A673 (cell line): ENCODE measurements around the gene ZNRF2.

Experiments used
- CTCF ChIP-seq: fragments of 300-800, 200-600 bp; sonication (generic); conservative IDR thresholded peaks from 2 replicates; pipeline ENCODE4 v1.5.1; 2017; ENCODE audit warnings: low read depth, mild to moderate bottlenecking, antibody characterized with exemption, low read length, moderate library complexity, mixed read lengths
- EZH2 ChIP-seq: fragments of 200-600 bp; sonication (generic); IDR thresholded peaks from 2 replicates; pipeline ENCODE4 v1.6.1; 2017; ENCODE audit warnings: borderline replicate concordance, low read depth, mild to moderate bottlenecking, mixed read lengths, antibody characterized with exemption, low read length; ENCODE audit not compliant: poor library complexity, severe bottlenecking

DNA sequence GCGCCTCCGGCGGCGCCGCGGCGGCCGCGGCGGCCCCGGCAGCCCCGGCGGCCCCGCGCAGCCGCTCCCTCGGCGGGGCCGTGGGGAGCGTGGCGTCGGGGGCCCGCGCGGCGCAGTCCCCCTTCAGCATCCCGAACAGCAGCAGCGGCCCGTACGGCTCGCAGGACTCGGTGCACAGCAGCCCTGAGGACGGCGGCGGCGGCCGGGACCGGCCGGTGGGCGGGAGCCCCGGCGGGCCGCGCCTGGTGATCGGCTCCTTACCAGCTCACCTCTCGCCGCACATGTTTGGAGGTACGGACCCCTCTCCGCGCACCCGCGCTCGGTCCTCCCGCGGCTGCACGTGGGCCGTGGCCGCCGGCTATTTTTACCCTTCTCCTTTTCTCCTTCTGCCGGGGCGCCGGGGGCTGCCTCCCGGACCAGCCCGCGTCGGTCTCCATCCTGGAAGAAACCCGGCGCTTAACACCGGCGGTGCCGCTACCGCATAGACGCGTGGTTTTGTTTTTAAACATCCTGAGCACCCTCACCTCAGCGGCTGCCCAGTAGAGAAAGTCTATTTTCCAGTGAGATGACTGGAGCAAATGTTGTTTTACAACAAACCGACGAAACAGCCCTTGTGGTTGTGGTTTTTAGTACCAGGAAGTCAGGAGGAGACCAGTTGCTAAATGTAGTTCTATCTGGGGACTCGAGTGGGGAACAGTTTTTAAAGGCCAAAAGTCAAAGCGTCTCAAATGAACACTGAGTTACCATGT is 1.3 kb downstream of the ZNRF2 start:
- TF ChIP-seq CTCF (no peak), EZH2 (no peak)
